Vagina (tissue), 2 donors: ENCODE data around the gene ACVR1.

Source experiments
- POLR2A ChIP-seq, 2 donors: fragments of 450-650 bp; IDR thresholded peaks; one replicate each; pipeline ENCODE4 v1.6.1; 2017; ENCODE audit warnings: antibody characterized with exemption in 2 of 2, mild to moderate bottlenecking in 2 of 2, moderate library complexity in 2 of 2
- TF ChIP-seq, protein P1 (sequence below), 3 experiments: fragments of 450-650 bp in 2 of 3; fragments of 200-600 bp in 1 of 3; sonication (generic) in 1 of 3; IDR thresholded peaks; one replicate each; pipeline ENCODE4 v1.5.1; 2017 to 2019; ENCODE audit warnings: antibody characterized with exemption in 3 of 3, mild to moderate bottlenecking in 2 of 3, moderate library complexity in 2 of 3

GRCh38 chr2:157757500-157757899 lies 118.6 kb downstream of the ACVR1 start:
- no peak for TF ChIP-seq POLR2A (IDR thresholded peaks at IDR 0.05)
- TF ChIP-seq, protein P1, sequence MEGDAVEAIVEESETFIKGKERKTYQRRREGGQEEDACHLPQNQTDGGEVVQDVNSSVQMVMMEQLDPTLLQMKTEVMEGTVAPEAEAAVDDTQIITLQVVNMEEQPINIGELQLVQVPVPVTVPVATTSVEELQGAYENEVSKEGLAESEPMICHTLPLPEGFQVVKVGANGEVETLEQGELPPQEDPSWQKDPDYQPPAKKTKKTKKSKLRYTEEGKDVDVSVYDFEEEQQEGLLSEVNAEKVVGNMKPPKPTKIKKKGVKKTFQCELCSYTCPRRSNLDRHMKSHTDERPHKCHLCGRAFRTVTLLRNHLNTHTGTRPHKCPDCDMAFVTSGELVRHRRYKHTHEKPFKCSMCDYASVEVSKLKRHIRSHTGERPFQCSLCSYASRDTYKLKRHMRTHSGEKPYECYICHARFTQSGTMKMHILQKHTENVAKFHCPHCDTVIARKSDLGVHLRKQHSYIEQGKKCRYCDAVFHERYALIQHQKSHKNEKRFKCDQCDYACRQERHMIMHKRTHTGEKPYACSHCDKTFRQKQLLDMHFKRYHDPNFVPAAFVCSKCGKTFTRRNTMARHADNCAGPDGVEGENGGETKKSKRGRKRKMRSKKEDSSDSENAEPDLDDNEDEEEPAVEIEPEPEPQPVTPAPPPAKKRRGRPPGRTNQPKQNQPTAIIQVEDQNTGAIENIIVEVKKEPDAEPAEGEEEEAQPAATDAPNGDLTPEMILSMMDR (IDR thresholded peaks at IDR 0.05): no peak
